Transverse colon (tissue), 4 donors: ENCODE data around the gene MEGF11. TPM values are rescaled to one million over a fixed set of nuclear protein-coding genes. Genes with fewer than 3 reads are reported as not detected.

Experiments
- DNase-seq: peaks from one replicate; pipeline ENCODE4 v3.0.0-alpha.2; 2019
- H3K27ac ChIP-seq, 4 donors: fragments of 200-600 bp; sonication (generic); 2 replicates each; pipeline ENCODE4 v1.5.1; 2016 to 2018; ENCODE audit warnings: inconsistent platforms in 4 of 4
- H3K27me3 ChIP-seq: fragments of 200-600 bp; sonication (generic); 2 replicates; pipeline ENCODE4 v1.5.1; 2017; ENCODE audit warnings: inconsistent platforms
- H3K36me3 ChIP-seq, 4 donors: fragments of 200-600 bp; sonication (generic); 2 replicates each; pipeline ENCODE4 v1.5.1; 2017 to 2019; ENCODE audit warnings: inconsistent platforms in 4 of 4
- H3K4me1 ChIP-seq, 4 donors: fragments of 200-600 bp; sonication (generic); 2 replicates each; pipeline ENCODE4 v1.5.1; 2017 to 2020; ENCODE audit warnings: inconsistent platforms in 4 of 4
- H3K4me3 ChIP-seq, 4 donors: fragments of 200-600 bp; sonication (generic); 1 replicate in 1 of 4; 2 replicates in 3 of 4; pipeline versions ENCODE4 v1.5.1 to v1.6.1; 2017 to 2019; ENCODE audit warnings: inconsistent platforms in 4 of 4
- H3K9me3 ChIP-seq, 2 donors: fragments of 200-600 bp; sonication (generic); 2 replicates each; pipeline ENCODE4 v1.5.1; 2017 to 2019; ENCODE audit warnings: inconsistent platforms in 2 of 2
- EP300 ChIP-seq: sonication (generic); formaldehyde crosslinking; IDR thresholded peaks from one replicate; pipeline ENCODE4 v1.6.1; 2017; ENCODE audit warnings: antibody characterized with exemption, low read depth
- POLR2A ChIP-seq: fragments of 450-650 bp; IDR thresholded peaks from one replicate; pipeline ENCODE4 v1.6.1; 2016; ENCODE audit warnings: antibody characterized with exemption, mild to moderate bottlenecking, moderate library complexity
- POLR2AphosphoS5 ChIP-seq, 3 donors: sonication (generic); formaldehyde crosslinking; IDR thresholded peaks; one replicate each; pipeline ENCODE4 v1.6.1; 2016; ENCODE audit warnings: antibody characterized with exemption in 3 of 3
- WGBS, 2 donors: methylation state at CpG; one replicate each; pipeline ENCODE4 v1.1.5; 2018; ENCODE audit warnings: low coverage in 1 of 2; 5-methylcytosine and 5-hydroxymethylcytosine counted together
- in situ Hi-C, 4 donors: fragments of 200-750 bp; cut with MboI; loops; one replicate each; pipeline versions ENCODE4 v1.15.0 to v1.15.1; 2017; ENCODE audit warnings: low sequenced_read_pairs in 3 of 4, low pct_ligation_motif_present in 1 of 4, low pct_unique_long_range_greater_than_20kb in 1 of 4
- intact Hi-C: fragments of 100-400 bp; cut with DNase I; formaldehyde crosslinking; loops from one replicate; pipeline ENCODE4 v1.15.1; 2023; ENCODE audit warnings: low total_unique reads
- small RNA-seq, 4 donors: library from RNA; depleted of rRNA; stranded (forward); fragments of <200 nt; gene quantifications; one replicate each; pipeline ENCODE3, GENCODE V24; 2016
- total RNA-seq, 4 donors: library from RNA; depleted of rRNA; stranded (reverse); fragments of >200 nt; gene quantifications; one replicate each; pipeline ENCODE4 v1.1.0, GENCODE V29; 2016
- TF ChIP-seq, protein P1 (sequence below), 5 experiments: fragments of 200-600 bp in 3 of 5; fragments of 450-650 bp in 2 of 5; sonication (generic) in 3 of 5; IDR thresholded peaks; 1 replicate in 2 of 5; 2 replicates in 3 of 5; pipeline ENCODE4 v1.5.1; 2016 to 2017; ENCODE audit warnings: antibody characterized with exemption in 5 of 5, inconsistent platforms in 3 of 5, mild to moderate bottlenecking in 2 of 5, moderate library complexity in 1 of 5

Gene MEGF11
- total RNA-seq, 4 donors from 2014 or later = 0.16 TPM; not detected in 3

DNA sequence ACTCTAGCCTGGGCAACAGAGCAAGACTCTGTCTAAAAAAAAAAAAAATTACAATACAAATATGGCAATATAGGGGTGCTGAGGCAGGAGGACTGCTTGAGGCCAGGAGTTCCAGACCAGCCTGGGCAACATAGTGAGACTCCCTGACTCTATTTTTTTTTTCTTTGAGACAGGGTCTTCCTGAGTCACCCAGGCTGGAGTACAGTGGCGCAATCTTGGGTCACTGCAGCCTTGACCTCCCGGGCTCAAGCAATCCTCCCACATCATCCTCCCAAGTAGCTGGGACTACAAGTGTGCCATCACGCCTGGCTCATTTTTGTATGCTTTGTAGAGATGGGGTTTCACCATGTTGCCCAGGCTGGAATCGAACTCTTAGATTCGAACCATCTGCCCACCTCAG lies 401.6 kb downstream of the MEGF11 start:
- intact Hi-C loops = loop anchor here (10.0 kb wide), 1 partner anchor 207 kb away; no protein-coding TSS in a partner anchor
- no peak for TF ChIP-seq POLR2A
- no peak for TF ChIP-seq POLR2AphosphoS5 (IDR thresholded peaks at IDR 0.05)
- TF ChIP-seq, protein P1, sequence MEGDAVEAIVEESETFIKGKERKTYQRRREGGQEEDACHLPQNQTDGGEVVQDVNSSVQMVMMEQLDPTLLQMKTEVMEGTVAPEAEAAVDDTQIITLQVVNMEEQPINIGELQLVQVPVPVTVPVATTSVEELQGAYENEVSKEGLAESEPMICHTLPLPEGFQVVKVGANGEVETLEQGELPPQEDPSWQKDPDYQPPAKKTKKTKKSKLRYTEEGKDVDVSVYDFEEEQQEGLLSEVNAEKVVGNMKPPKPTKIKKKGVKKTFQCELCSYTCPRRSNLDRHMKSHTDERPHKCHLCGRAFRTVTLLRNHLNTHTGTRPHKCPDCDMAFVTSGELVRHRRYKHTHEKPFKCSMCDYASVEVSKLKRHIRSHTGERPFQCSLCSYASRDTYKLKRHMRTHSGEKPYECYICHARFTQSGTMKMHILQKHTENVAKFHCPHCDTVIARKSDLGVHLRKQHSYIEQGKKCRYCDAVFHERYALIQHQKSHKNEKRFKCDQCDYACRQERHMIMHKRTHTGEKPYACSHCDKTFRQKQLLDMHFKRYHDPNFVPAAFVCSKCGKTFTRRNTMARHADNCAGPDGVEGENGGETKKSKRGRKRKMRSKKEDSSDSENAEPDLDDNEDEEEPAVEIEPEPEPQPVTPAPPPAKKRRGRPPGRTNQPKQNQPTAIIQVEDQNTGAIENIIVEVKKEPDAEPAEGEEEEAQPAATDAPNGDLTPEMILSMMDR (IDR thresholded peaks at IDR 0.05) = no peak
- TF ChIP-seq EP300 = no peak
- WGBS, 2 donors = 95% methylated on average over 5 of the region's 5 CpGs; no CpG with 5 or more reads in 1 of the 2 donors

DNA sequence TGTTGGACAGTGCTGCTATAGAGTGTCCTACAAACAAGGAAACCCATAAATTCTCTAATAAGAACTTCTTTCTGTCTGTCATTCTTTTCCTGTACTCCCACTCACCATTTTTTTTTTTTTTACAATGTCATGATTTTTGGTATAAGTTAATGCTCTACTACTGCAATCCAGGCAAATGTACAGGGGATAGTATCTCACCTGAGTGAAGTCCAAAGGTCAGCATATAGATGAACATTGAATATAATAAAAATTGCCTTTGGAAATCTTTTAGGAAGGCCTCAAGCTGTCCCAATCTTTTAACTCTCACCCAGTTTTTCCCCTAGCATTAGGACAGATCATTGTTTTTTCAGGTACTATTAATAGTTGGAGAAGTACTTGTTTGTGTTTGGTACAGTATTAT lies 405.6 kb downstream of the MEGF11 start:
- intact Hi-C loops (no loop called here), in situ Hi-C loops (no loop called here)
- peak overlapping the region in 1 of 4 donors; percentile 41 for H3K27ac ChIP-seq
- no peaks in the 10 kb centered on the region for H3K27me3 ChIP-seq
- H3K4me1 ChIP-seq = peaks cover 0 to 12% (median 7%) of the 10 kb centered on the region in 4 donors
- TF ChIP-seq POLR2A (no peak), EP300 (no peak), POLR2AphosphoS5 (IDR thresholded peaks at IDR 0.05) (no peak)
- TF ChIP-seq, protein P1 (IDR thresholded peaks at IDR 0.05) = no peak
- no peaks in the 10 kb centered on the region for H3K9me3 ChIP-seq
- DNase-seq = no peak
- H3K36me3 ChIP-seq = no peaks in the 10 kb centered on the region
- H3K4me3 ChIP-seq = no peak overlapping the region

More for the DNA sequence above, 401.6 kb downstream of the MEGF11 start:
- no peaks in the 10 kb centered on the region for H3K27me3 ChIP-seq
- in situ Hi-C loops = loop anchor here (10.0 to 25.0 kb wide), 3 partner anchors 207 to 217 kb away; no protein-coding TSS in a partner anchor
- H3K4me3 ChIP-seq = no peak overlapping the region
- no peaks in the 10 kb centered on the region for H3K9me3 ChIP-seq
- no peak overlapping the region for H3K27ac ChIP-seq
- no peaks in the 10 kb centered on the region for H3K36me3 ChIP-seq
- DNase-seq = no peak
- peaks cover 0 to 12% (median 7%) of the 10 kb centered on the region in 4 donors for H3K4me1 ChIP-seq

DNA sequence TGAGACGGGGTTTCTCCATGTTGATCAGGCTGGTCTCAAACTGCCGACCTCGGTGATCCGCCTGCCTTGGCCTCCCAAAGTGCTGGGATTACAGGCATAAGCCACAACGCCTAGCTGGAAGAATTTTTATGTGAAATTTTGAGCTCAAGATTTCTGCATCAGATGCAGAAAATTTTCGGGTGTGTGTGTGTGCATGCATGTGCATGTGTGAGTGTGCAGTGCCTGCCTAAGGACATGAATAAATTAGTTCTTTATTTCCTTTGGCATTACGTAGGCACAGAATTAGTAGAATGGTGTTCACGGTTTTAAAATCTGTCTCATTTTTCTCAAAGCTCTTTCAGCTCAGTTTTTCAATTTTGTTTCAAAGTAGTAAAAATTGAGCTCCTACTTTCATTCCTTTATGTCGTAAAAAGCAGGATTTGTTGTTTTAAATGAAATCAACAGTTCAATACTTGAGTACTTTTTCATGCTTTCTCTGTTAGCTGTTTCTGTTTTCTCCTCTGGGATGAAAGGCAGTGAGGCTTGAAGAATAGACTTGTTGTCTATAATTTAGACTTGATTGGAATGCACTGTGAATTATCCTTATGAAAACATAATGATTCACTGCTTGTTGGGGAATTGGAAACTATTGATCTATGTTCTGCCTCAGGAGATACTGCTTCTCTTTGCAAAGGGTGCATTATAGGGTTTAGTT lies 407.6 kb downstream of the MEGF11 start:
- no peak for DNase-seq
- Histone ChIP-seq H3K27ac (no peak overlapping the region), H3K36me3 (no peaks in the 10 kb centered on the region), H3K9me3 (no peaks in the 10 kb centered on the region), H3K27me3 (no peaks in the 10 kb centered on the region), H3K4me1 (peaks cover 0 to 12% (median 7%) of the 10 kb centered on the region in 4 donors), H3K4me3 (no peak overlapping the region)
- in situ Hi-C loops = no loop called here
- 80 to 82% methylated on average over 3 to 9 of the region's 9 CpGs for WGBS, 2 donors
- intact Hi-C loops = no loop called here
- no peak for TF ChIP-seq POLR2AphosphoS5 (IDR thresholded peaks at IDR 0.05)
- TF ChIP-seq, protein P1 (IDR thresholded peaks at IDR 0.05) = no peak
- no peak for TF ChIP-seq EP300
- no peak for TF ChIP-seq POLR2A

Small RNA genes lying within 50 kb of the gene (small RNA-seq; reads per million reads assigned to genes)
- gene MIR4311 = 0 reads per million in 4 donors

Other genes with a start within 250 kb of the MEGF11 start
- 10 to 100 TPM; 17.6 to 24.8 (median 24.3) TPM for gene DIS3L, start 39.8 kb upstream of the MEGF11 start, total RNA-seq
- gene TIPIN, start 102.9 kb upstream of the MEGF11 start, total RNA-seq = 1 to 10 TPM in 3 of 4 donors, not detected in 1; 2.2 to 4.0 (median 2.5) TPM
- 10 to 100 TPM; 14.7 to 83.0 (median 40.0) TPM for gene MAP2K1, start 133.2 kb upstream of the MEGF11 start, total RNA-seq
- 10 to 100 TPM in 3 of 4 donors, 1 to 10 TPM in 1; 2.6 to 64.0 (median 32.1) TPM for gene SNAPC5, start 244.0 kb upstream of the MEGF11 start, total RNA-seq